ENCODE measurements around the gene ERGIC2. TPM values are rescaled to one million over a fixed set of nuclear protein-coding genes. Genes with fewer than 3 reads are reported as not detected.

ERGIC2 gene
- total RNA-seq, 4 donors from 2014 or later = 30.8 to 55.4 (median 35.9) TPM

DNA sequence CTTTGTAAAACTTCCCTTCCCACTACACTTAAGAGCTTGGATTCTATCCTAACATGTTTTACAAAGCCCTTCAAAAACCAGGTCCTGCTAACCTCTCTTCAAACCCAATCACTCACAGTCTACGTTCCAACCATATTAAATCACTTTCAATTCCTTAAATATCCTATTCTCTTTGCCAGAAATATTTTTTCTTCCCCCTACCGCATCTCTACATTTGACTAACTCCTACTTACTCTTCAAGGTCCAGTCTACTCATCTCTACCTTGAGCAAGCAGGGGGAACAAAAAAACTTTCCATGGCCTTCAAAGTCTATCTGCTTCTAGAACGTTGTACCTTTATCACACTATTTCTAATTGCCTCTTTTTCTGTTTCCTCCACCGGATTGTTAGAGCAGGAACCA, 6.1 kb downstream of the ERGIC2 start:
- no peak for DNase-seq (ENCODE audit: low spot score in 2 of 2)
- 89% methylated on average over 4 of the region's 4 CpGs for WGBS
- TF ChIP-seq POLR2A (IDR thresholded peaks at IDR 0.05) (no peak), POLR2AphosphoS5 (IDR thresholded peaks at IDR 0.05) (no peak), EP300 (IDR thresholded peaks at IDR 0.05) (no peak)
- TF ChIP-seq, protein P1, sequence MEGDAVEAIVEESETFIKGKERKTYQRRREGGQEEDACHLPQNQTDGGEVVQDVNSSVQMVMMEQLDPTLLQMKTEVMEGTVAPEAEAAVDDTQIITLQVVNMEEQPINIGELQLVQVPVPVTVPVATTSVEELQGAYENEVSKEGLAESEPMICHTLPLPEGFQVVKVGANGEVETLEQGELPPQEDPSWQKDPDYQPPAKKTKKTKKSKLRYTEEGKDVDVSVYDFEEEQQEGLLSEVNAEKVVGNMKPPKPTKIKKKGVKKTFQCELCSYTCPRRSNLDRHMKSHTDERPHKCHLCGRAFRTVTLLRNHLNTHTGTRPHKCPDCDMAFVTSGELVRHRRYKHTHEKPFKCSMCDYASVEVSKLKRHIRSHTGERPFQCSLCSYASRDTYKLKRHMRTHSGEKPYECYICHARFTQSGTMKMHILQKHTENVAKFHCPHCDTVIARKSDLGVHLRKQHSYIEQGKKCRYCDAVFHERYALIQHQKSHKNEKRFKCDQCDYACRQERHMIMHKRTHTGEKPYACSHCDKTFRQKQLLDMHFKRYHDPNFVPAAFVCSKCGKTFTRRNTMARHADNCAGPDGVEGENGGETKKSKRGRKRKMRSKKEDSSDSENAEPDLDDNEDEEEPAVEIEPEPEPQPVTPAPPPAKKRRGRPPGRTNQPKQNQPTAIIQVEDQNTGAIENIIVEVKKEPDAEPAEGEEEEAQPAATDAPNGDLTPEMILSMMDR (IDR thresholded peaks at IDR 0.05) = no peak

DNA sequence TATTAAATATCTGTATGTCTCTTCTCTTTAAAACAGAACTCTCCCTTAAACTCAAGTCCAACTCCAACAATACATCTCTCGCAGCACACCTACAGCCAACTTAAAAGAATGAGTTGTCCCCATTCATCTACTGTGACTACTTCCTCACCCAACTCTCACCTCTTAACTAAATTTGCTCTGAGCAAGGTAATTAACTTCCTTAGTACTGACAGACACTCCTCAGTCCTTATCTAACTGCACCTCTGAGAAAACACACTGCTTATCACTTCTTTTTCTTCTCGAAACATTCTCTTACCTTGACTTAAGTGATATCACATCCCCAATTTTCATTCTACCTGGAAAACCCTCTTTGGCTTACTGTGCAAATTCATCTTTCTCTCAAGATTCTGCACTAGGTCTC, 7.0 kb downstream of the ERGIC2 start:
- no peak for DNase-seq (ENCODE audit: low spot score in 2 of 2)
- Histone ChIP-seq H3K36me3 (peaks cover 20% of the 10 kb centered on the region), H3K4me3 (no peak overlapping the region), H3K4me1 (peaks cover 9% of the 10 kb centered on the region), H3K9me3 (no peaks in the 10 kb centered on the region), H3K27ac (no peak overlapping the region), H3K27me3 (no peaks in the 10 kb centered on the region)
- WGBS = 91% methylated on average over 2 of the region's 2 CpGs
- TF ChIP-seq EP300 (IDR thresholded peaks at IDR 0.05) (no peak), POLR2A (IDR thresholded peaks at IDR 0.05) (no peak), POLR2AphosphoS5 (IDR thresholded peaks at IDR 0.05) (no peak)
- TF ChIP-seq, protein P1 (IDR thresholded peaks at IDR 0.05) = no peak

More for the DNA sequence above, 6.1 kb downstream of the ERGIC2 start:
- Histone ChIP-seq H3K27me3 (no peaks in the 10 kb centered on the region), H3K36me3 (peaks cover 12% of the 10 kb centered on the region), H3K9me3 (no peaks in the 10 kb centered on the region), H3K4me1 (peaks cover 18% of the 10 kb centered on the region), H3K27ac (no peak overlapping the region), H3K4me3 (no peak overlapping the region)

DNA sequence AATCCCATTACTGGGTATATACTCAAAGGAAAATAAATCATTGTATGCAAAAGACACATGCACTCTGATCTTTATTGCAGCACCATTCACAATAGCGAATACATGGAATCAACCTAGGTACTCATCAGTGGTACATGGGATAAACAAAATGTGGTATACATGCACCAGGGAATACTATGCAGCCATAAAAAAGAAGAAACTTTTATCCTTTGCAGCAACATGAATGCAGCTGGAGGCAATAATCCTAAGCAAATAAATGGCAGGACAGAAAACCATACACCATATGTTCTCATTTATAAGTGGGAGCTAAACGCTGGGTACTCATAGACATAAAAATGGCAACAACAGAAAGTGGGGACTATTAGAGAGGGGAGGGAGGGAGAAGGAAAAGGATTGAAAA, 15.9 kb downstream of the ERGIC2 start:
- no peak overlapping the region for H3K4me3 ChIP-seq
- no peak for TF ChIP-seq POLR2AphosphoS5 (IDR thresholded peaks at IDR 0.05)
- TF ChIP-seq, protein P1 (IDR thresholded peaks at IDR 0.05) = no peak
- no peak for TF ChIP-seq POLR2A (IDR thresholded peaks at IDR 0.05)
- no peak for TF ChIP-seq EP300 (IDR thresholded peaks at IDR 0.05)
- no peaks in the 10 kb centered on the region for H3K27me3 ChIP-seq
- H3K27ac ChIP-seq = no peak overlapping the region
- WGBS = 92% methylated on average over 2 of the region's 2 CpGs
- H3K4me1 ChIP-seq = no peaks in the 10 kb centered on the region
- DNase-seq (ENCODE audit: low spot score in 2 of 2) = no peak
- H3K36me3 ChIP-seq = peaks cover 53% of the 10 kb centered on the region
- H3K9me3 ChIP-seq = no peaks in the 10 kb centered on the region

DNA sequence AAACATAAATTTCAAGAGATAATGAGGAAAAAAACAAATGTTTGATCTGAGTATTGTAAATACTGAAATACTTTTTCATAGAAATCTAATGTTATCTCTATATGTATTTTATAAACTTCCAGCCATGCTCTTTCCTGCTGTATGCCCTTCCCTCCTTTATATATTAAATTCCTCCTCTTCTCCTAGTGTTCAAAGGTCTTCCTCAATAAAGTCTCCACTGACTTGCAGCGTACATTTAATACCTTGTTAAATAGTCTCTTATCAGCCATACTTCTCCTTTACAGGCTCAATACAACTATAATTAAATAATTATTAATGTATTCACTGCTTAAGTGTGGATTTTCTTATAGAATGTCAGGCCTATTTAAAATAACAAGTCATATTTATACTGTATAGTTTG, 26.0 kb downstream of the ERGIC2 start:
- peaks cover 23% of the 10 kb centered on the region for H3K36me3 ChIP-seq
- no peaks in the 10 kb centered on the region for H3K27me3 ChIP-seq
- H3K9me3 ChIP-seq = no peaks in the 10 kb centered on the region
- H3K4me3 ChIP-seq = no peak overlapping the region
- no peak overlapping the region for H3K27ac ChIP-seq
- 96% methylated on average over 1 of the region's 1 CpG for WGBS
- peaks cover 6% of the 10 kb centered on the region for H3K4me1 ChIP-seq
- no peak for DNase-seq (ENCODE audit: low spot score in 2 of 2)
- TF ChIP-seq POLR2A (IDR thresholded peaks at IDR 0.05) (no peak), POLR2AphosphoS5 (IDR thresholded peaks at IDR 0.05) (no peak), EP300 (IDR thresholded peaks at IDR 0.05) (no peak)
- TF ChIP-seq, protein P1 (IDR thresholded peaks at IDR 0.05) = no peak

- TF ChIP-seq, protein P1 (IDR thresholded peaks at IDR 0.05) = no peak
- no peak for TF ChIP-seq POLR2A (IDR thresholded peaks at IDR 0.05)
- TF ChIP-seq EP300 (IDR thresholded peaks at IDR 0.05) = no peak
- TF ChIP-seq POLR2AphosphoS5 (IDR thresholded peaks at IDR 0.05) = no peak
- peaks cover 8% of the 10 kb centered on the region for H3K4me1 ChIP-seq
- H3K27ac ChIP-seq = no peak overlapping the region
- H3K9me3 ChIP-seq = no peaks in the 10 kb centered on the region
- H3K4me3 ChIP-seq = no peak overlapping the region
- no peaks in the 10 kb centered on the region for H3K27me3 ChIP-seq
- no peak for DNase-seq (ENCODE audit: low spot score in 2 of 2)
- H3K36me3 ChIP-seq = peaks cover 21% of the 10 kb centered on the region
These were observed 30.9 kb downstream of the ERGIC2 start for GRCh38 chr12:29350080-29350479.

Measured in suprapubic skin (tissue), 4 donors.